ENCODE data around the gene EML5.
"Not testable (repeated sequence)": the region's sequence is repeated elsewhere in the genome, so short reads cannot be mapped to it uniquely, and the experiment has no call there.

EML5 gene

DNA sequence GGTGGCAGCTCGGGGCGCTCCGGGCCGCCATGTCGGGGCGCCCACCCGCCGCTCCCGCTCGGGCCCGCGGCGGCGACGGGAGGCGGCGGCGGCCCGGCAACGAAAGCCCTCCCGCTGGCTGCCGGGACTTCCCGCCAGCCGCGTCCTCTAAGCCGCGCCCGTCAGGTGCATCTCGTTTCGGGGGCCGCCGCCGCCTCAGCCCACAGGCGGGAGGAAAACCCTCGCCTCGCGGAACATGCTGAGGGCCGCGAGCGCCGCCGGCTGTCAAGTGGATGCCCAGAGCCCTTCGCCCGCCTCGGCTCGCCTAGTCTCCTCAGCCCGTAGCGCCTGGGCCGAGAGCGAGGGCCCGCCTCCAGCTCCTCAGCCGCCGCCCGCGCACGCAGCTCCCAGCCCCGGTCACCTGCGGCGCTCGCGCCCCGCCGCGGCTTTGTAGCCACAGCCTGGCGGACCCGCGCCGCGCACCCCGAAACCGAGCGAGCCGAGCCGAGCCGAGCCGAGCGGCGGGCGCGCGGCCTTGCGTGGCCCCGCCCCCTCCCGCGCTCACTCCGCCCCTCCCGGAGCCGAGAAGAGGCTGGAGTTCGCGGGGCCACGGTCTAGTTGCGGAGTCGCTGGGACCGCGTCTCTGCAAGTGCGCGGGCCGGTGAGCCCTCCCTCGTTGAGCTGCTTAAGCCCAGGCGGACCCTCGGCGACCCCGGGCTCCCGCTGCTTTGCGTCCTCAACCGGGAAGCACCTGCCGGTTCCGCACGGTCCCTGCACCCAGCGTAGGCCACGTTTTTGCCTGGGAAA lies at the start of gene EML5:
EML5 (minus strand) TSS at position 481 of the 786 bp plus-strand sequence; CDS start at position 31, 450 bp downstream.
- in situ Hi-C loops (cut with MboI; ENCODE audit: low sequenced_read_pairs): no loop called here

- in situ Hi-C loops (cut with MboI; ENCODE audit: low sequenced_read_pairs): no loop called here
These were observed 49.7 kb upstream of the EML5 start for GRCh38 chr14:88842414-88842813.

- in situ Hi-C loops (cut with MboI; ENCODE audit: low sequenced_read_pairs): no loop called here
These were observed 49.0 kb upstream of the EML5 start for GRCh38 chr14:88841741-88842140.

GRCh38 chr14:88840926-88841325 lies 48.2 kb upstream of the EML5 start:
- in situ Hi-C loops (cut with MboI; ENCODE audit: low sequenced_read_pairs): no loop called here

DNA sequence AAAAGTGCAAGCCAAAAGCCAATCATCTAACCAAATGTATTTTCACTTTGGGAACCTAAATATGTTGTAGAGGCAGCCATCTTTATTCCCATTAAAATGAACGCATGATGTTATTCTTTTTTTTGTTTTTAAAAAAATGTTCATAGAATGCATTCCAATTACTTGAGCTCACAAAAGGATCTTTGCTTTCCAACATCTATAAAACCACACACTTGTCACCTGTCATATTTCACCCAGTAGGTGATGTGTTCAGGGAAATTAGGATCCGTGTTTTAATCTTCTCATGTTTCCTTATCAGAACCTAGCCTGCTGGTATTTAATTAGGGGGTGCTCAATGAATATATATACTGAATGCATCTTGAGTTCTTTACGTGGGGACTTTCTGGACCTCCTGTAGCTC lies 45.3 kb upstream of the EML5 start:
- in situ Hi-C loops (cut with MboI; ENCODE audit: low sequenced_read_pairs): no loop called here

GRCh38 chr14:88837495-88837894 lies 44.7 kb upstream of the EML5 start:
- in situ Hi-C loops (cut with MboI; ENCODE audit: low sequenced_read_pairs): no loop called here

DNA sequence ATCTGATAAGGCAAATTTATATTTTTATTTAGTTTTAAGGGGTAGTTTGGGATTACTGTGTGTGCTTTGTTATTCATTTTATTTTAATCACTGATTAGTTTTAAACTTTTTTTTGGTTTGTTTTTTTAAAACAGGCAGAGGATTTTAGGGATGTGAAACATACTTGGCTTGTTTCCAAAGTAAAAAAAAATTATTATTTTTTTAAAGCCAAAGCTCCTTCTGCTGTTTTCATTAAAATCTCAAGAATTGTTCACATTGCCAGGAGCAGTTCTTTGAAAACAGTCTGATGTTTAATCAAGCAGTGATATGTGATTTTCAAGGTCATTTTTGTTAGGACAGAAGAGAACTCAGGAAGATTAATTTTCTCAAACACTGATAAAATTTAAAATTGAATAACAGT lies 42.9 kb upstream of the EML5 start:
- in situ Hi-C loops (cut with MboI; ENCODE audit: low sequenced_read_pairs): no loop called here

GRCh38 chr14:88834883-88835431 lies 42.2 kb upstream of the EML5 start:
- in situ Hi-C loops (cut with MboI; ENCODE audit: low sequenced_read_pairs): no loop called here

DNA sequence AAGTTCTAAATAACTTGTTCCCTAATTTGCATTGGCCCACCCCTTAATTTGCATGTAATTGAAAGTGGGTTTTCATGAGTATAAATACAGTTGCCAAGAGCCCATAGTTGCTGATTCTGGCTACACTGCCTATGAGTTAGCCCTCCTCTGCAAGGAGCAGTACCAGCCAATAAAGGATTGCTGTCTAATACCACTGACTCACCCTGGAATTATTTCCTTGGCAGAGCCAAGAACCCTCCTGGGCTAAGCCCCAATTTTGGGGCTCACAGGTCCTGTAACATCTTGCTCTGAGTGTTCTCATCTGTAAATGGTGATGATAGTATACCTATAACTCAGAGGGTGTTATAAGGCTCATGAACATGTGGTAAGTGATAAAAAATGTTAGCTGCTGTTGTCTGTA lies 38.5 kb upstream of the EML5 start:
- in situ Hi-C loops (cut with MboI; ENCODE audit: low sequenced_read_pairs): no loop called here

GRCh38 chr14:88829685-88830302 lies 37.0 kb upstream of the EML5 start:
- in situ Hi-C loops (cut with MboI; ENCODE audit: low sequenced_read_pairs): no loop called here

GRCh38 chr14:88829188-88829587 lies 36.4 kb upstream of the EML5 start:
- in situ Hi-C loops (cut with MboI; ENCODE audit: low sequenced_read_pairs): no loop called here

DNA sequence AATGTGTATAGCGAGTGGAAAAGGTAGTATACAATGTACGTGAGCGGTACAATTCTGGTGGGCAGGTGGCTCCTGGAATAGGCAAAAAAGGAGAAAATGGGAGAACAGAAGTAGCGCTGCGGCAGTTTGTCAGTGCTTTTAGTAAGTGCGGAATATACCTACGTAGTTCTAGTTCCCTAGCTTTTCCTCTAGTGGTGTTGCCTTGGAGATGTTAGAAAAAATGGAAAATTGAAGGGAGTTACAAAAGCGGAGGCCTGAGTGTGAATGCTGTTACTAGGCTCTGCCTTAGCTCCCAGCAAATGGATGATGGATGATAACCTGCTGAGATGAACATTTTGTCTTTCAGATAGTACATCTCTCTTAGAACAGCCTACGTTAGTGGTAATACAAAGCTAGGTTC lies 32.8 kb upstream of the EML5 start:
- in situ Hi-C loops (cut with MboI; ENCODE audit: low sequenced_read_pairs): no loop called here

- in situ Hi-C loops (cut with MboI; ENCODE audit: low sequenced_read_pairs): no loop called here
These were observed 32.3 kb upstream of the EML5 start for GRCh38 chr14:88825078-88825458.

GRCh38 chr14:88824314-88825077 lies 31.7 kb upstream of the EML5 start, which contains the start of gene TTC8:
TSS of gene TTC8 (plus strand) at chr14:88824651. CDS start at chr14:88824708, 57 bp downstream.
- in situ Hi-C loops (cut with MboI; ENCODE audit: low sequenced_read_pairs): no loop called here

- in situ Hi-C loops (cut with MboI; ENCODE audit: low sequenced_read_pairs): no loop called here
These were observed 31.2 kb upstream of the EML5 start for GRCh38 chr14:88823968-88824313.

GRCh38 chr14:88821888-88822287 lies 29.1 kb upstream of the EML5 start:
- in situ Hi-C loops (cut with MboI; ENCODE audit: low sequenced_read_pairs): no loop called here

DNA sequence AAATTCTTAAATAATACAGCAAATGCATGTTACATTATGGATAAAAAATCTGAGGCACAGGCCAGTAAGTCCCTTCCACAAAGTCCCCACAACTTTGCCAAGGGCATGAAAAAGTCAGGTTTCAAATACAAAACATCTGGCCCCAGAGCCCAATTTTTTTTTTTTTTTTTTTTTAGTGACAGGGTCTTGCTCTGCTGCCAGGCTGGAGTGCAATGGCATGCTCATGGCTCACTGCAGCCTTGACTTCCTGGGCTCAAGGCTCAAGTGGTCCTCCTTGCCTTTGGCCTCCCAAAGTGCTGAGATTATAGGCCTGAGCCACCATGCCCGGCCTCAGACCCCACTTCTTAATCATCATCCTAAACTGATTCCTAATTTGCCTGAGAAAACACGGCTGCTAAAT lies 28.6 kb upstream of the EML5 start:
- in situ Hi-C loops (cut with MboI; ENCODE audit: low sequenced_read_pairs): no loop called here

DNA sequence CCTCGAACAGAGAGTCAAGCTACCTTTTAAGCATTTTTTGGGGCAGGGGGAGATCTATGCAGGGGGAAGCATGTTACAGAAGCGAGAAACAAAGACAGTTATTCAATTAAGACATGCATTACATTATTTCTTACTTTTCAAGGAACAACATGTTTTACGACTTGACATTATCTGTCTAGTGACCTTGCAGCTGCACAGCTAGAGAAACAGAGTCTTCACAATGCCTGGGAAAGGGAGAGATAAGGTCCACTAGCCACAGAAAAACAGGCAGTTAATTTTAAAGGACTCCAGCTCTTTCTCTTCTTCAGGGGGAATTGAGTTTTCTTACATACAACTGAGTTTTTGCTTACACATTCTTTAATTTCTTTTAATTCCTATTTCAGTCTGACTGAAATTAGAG lies 26.9 kb upstream of the EML5 start:
- in situ Hi-C loops (cut with MboI; ENCODE audit: low sequenced_read_pairs): not testable (repeated sequence)

DNA sequence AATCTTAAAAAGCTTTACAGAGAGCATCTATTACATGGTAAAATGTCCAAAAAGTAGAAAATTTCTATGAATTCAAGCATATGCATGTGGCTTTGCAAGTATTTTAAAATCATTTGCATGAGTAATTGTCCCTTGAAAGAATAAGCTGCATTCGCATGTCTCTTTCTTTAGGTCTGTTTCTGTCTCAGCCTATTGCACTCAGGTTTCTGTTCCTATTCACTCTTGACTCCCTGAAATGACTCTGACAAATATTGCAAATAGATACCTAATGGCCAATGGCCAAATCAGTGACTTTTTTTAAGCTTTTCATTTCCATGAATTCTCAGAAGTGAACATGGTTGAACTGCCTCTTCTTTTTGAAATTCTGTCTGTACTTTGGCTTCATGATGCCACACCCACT lies 25.3 kb upstream of the EML5 start:
- in situ Hi-C loops (cut with MboI; ENCODE audit: low sequenced_read_pairs): no loop called here

GRCh38 chr14:88815980-88816379 lies 23.2 kb upstream of the EML5 start:
- in situ Hi-C loops (cut with MboI; ENCODE audit: low sequenced_read_pairs): no loop called here

DNA sequence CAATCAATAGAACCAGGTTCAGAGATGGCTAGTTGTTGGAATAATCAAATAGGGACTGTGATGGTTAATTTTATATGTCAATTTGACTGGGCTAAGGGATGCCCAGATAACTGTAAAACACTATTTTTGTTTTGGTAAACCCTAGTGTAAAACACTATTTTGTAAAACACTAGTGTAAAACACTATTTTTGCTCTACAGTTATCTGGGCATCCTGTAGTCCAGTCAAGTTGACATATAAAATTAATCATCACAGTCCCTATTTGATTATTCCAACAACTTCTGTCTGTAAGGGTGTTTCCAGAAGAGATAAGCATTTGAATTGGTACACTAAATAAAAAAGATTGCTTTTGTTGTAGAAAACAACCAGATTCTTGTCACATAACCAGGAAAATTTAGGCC lies 15.6 kb upstream of the EML5 start:
- in situ Hi-C loops (cut with MboI; ENCODE audit: low sequenced_read_pairs): no loop called here

GRCh38 chr14:88804477-88804876 lies 11.7 kb upstream of the EML5 start:
- in situ Hi-C loops (cut with MboI; ENCODE audit: low sequenced_read_pairs): no loop called here

Data from HL-60/S4 (cell line).